H1 (cell line): ENCODE results near the gene PTPN13. TPM values are rescaled to one million over a fixed set of nuclear protein-coding genes. Genes with fewer than 3 reads are reported as not detected.

ENCODE experiments used
- CEBPB ChIP-seq: IDR thresholded peaks from 2 replicates; pipeline ENCODE4 v1.6.1; 2012; ENCODE audit warnings: low read depth, low read length
- CHD1 ChIP-seq: IDR thresholded peaks from 2 replicates; pipeline ENCODE4 v1.6.1; 2012; ENCODE audit warnings: low read depth, low read length, improper control_type of control experiment
- EZH2 ChIP-seq: fragments of 200-600 bp; sonication (generic); IDR thresholded peaks from 2 replicates; pipeline ENCODE4 v1.7.1; 2012; ENCODE audit warnings: low read depth, mild to moderate bottlenecking, moderate library complexity, low read length, inconsistent platforms; ENCODE audit not compliant: severe bottlenecking
- GTF2F1 ChIP-seq: IDR thresholded peaks from 2 replicates; pipeline ENCODE4 v1.6.1; 2012; ENCODE audit warnings: low read depth, low read length, improper control_type of control experiment, borderline replicate concordance
- KDM5A ChIP-seq: fragments of 200-600 bp; IDR thresholded peaks from 2 replicates; pipeline ENCODE4 v1.7.1; 2012; ENCODE audit warnings: mild to moderate bottlenecking, low read length, inconsistent platforms, mixed read lengths
- NRF1 ChIP-seq: IDR thresholded peaks from 2 replicates; pipeline ENCODE4 v1.6.1; 2011; ENCODE audit warnings: mild to moderate bottlenecking, low read depth, low read length, improper control_type of control experiment
- RAD21 ChIP-seq, 2 experiments: IDR thresholded peaks in 1 of 2; conservative IDR thresholded peaks in 1 of 2; 2 replicates each; pipeline ENCODE4 v1.6.1; 2011; ENCODE audit warnings: low read depth in 2 of 2, low read length in 2 of 2, improper control_type of control experiment in 1 of 2, inconsistent platforms in 1 of 2, mild to moderate bottlenecking in 1 of 2, moderate library complexity in 1 of 2
- RBBP5 ChIP-seq: IDR thresholded peaks from 2 replicates; pipeline ENCODE4 v1.7.1; 2012; ENCODE audit warnings: low read depth, mild to moderate bottlenecking, inconsistent platforms, low read length, moderate library complexity, borderline replicate concordance
- SP4 ChIP-seq: IDR thresholded peaks from 2 replicates; pipeline ENCODE4 v1.6.1; 2012; ENCODE audit warnings: low read length, inconsistent platforms
- ZNF274 ChIP-seq: IDR thresholded peaks from 2 replicates; pipeline ENCODE4 v1.7.0; 2012; ENCODE audit warnings: low read length, borderline replicate concordance; ENCODE audit errors: extremely low read depth
- polyA plus RNA-seq, 7 experiments: library from polyadenylated mRNA; depleted of rRNA in 3 of 7; stranded (reverse) in 5 of 7; unstranded in 2 of 7; fragments of >200 nt in 5 of 7; fragments of 200-250 nt in 2 of 7; gene quantifications; 1 replicate in 5 of 7; 2 replicates in 1 of 7; 4 replicates in 1 of 7; pipeline versions ENCODE4 v1.2.1 to v1.2.3, GENCODE V29; 2011 to 2013; ENCODE audit warnings: missing spikeins in 2 of 7, mixed read lengths in 2 of 7
- total RNA-seq: library from RNA; stranded (reverse); fragmentation: NEBNext Ultra II Directional; extraction: Animal tissue kit (Norgen Biotek cat#: 25700); gene quantifications from 2 replicates; pipeline ENCODE4 v1.2.1, GENCODE V29; 2021
- TF ChIP-seq, protein P1 (sequence below): fragments of 300-600 bp; sonication (generic); IDR thresholded peaks from 2 replicates; pipeline ENCODE4 v1.7.1; 2012; ENCODE audit warnings: low read length, moderate library complexity, mild to moderate bottlenecking, inconsistent platforms; ENCODE audit not compliant: insufficient replicate concordance
- TF ChIP-seq, protein P2 (sequence below): IDR thresholded peaks from 2 replicates; pipeline ENCODE4 v1.6.1; 2012; ENCODE audit warnings: inconsistent platforms

PTPN13 gene
- total and polyA plus RNA-seq, 2 of the 8 experiments (the other 6 are each of a cell fraction or from before 2014, with no cell fraction given): 12.7 to 57.9 TPM

DNA sequence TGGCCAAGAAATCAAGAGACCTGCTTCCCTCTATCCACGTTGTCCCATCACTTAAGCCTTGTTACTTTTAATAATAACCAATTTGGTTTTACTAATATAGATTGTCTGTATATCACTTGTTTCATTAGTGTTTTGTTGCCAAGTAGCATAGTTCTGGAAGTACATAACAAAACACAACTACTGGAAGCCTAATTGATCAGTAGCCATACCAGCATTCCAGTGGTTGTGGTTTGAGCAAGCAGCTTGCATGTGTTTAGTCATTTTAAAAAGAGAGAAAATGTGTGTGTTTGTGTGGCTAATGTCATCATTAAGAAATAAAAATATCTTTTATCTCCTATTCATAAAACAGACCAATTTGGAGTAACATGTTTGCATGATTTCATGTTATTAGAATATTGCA, 70.8 kb downstream of the PTPN13 start (continued):
- TF ChIP-seq, protein P1, sequence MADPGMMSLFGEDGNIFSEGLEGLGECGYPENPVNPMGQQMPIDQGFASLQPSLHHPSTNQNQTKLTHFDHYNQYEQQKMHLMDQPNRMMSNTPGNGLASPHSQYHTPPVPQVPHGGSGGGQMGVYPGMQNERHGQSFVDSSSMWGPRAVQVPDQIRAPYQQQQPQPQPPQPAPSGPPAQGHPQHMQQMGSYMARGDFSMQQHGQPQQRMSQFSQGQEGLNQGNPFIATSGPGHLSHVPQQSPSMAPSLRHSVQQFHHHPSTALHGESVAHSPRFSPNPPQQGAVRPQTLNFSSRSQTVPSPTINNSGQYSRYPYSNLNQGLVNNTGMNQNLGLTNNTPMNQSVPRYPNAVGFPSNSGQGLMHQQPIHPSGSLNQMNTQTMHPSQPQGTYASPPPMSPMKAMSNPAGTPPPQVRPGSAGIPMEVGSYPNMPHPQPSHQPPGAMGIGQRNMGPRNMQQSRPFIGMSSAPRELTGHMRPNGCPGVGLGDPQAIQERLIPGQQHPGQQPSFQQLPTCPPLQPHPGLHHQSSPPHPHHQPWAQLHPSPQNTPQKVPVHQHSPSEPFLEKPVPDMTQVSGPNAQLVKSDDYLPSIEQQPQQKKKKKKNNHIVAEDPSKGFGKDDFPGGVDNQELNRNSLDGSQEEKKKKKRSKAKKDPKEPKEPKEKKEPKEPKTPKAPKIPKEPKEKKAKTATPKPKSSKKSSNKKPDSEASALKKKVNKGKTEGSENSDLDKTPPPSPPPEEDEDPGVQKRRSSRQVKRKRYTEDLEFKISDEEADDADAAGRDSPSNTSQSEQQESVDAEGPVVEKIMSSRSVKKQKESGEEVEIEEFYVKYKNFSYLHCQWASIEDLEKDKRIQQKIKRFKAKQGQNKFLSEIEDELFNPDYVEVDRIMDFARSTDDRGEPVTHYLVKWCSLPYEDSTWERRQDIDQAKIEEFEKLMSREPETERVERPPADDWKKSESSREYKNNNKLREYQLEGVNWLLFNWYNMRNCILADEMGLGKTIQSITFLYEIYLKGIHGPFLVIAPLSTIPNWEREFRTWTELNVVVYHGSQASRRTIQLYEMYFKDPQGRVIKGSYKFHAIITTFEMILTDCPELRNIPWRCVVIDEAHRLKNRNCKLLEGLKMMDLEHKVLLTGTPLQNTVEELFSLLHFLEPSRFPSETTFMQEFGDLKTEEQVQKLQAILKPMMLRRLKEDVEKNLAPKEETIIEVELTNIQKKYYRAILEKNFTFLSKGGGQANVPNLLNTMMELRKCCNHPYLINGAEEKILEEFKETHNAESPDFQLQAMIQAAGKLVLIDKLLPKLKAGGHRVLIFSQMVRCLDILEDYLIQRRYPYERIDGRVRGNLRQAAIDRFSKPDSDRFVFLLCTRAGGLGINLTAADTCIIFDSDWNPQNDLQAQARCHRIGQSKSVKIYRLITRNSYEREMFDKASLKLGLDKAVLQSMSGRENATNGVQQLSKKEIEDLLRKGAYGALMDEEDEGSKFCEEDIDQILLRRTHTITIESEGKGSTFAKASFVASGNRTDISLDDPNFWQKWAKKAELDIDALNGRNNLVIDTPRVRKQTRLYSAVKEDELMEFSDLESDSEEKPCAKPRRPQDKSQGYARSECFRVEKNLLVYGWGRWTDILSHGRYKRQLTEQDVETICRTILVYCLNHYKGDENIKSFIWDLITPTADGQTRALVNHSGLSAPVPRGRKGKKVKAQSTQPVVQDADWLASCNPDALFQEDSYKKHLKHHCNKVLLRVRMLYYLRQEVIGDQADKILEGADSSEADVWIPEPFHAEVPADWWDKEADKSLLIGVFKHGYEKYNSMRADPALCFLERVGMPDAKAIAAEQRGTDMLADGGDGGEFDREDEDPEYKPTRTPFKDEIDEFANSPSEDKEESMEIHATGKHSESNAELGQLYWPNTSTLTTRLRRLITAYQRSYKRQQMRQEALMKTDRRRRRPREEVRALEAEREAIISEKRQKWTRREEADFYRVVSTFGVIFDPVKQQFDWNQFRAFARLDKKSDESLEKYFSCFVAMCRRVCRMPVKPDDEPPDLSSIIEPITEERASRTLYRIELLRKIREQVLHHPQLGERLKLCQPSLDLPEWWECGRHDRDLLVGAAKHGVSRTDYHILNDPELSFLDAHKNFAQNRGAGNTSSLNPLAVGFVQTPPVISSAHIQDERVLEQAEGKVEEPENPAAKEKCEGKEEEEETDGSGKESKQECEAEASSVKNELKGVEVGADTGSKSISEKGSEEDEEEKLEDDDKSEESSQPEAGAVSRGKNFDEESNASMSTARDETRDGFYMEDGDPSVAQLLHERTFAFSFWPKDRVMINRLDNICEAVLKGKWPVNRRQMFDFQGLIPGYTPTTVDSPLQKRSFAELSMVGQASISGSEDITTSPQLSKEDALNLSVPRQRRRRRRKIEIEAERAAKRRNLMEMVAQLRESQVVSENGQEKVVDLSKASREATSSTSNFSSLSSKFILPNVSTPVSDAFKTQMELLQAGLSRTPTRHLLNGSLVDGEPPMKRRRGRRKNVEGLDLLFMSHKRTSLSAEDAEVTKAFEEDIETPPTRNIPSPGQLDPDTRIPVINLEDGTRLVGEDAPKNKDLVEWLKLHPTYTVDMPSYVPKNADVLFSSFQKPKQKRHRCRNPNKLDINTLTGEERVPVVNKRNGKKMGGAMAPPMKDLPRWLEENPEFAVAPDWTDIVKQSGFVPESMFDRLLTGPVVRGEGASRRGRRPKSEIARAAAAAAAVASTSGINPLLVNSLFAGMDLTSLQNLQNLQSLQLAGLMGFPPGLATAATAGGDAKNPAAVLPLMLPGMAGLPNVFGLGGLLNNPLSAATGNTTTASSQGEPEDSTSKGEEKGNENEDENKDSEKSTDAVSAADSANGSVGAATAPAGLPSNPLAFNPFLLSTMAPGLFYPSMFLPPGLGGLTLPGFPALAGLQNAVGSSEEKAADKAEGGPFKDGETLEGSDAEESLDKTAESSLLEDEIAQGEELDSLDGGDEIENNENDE: no peak
- TF ChIP-seq RBBP5 (no peak), NRF1 (no peak), RAD21 (IDR thresholded peaks at IDR 0.05 in 1 of 2, conservative IDR thresholded peaks at IDR 0.05 in 1 of 2; ENCODE audit: low read depth in 2 of 2, low read length in 2 of 2) (no peak), CEBPB (no peak), SP4 (no peak), GTF2F1 (no peak), KDM5A (no peak), CHD1 (no peak), EZH2 (no peak), ZNF274 (no peak)
- TF ChIP-seq, protein P2, sequence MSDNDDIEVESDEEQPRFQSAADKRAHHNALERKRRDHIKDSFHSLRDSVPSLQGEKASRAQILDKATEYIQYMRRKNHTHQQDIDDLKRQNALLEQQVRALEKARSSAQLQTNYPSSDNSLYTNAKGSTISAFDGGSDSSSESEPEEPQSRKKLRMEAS: no peak
